ENCODE measurements around the gene UBE2O. TPM values are rescaled to one million over a fixed set of nuclear protein-coding genes. Genes with fewer than 3 reads are reported as not detected.
A peak's percentile ranks its signal among the peaks of the same experiment; 100 is the strongest.

UBE2O gene
- 19.0 and 25.5 TPM in 2 replicates for total RNA-seq

GRCh38 chr17:76452660-76453430, at the start of gene UBE2O:
Gene UBE2O (minus strand): TSS chr17:76453152. CDS start chr17:76453141, 11 bp downstream.
- peak; percentile 49 for DNase-seq (ENCODE audit: low read depth, low spot score)

DNA sequence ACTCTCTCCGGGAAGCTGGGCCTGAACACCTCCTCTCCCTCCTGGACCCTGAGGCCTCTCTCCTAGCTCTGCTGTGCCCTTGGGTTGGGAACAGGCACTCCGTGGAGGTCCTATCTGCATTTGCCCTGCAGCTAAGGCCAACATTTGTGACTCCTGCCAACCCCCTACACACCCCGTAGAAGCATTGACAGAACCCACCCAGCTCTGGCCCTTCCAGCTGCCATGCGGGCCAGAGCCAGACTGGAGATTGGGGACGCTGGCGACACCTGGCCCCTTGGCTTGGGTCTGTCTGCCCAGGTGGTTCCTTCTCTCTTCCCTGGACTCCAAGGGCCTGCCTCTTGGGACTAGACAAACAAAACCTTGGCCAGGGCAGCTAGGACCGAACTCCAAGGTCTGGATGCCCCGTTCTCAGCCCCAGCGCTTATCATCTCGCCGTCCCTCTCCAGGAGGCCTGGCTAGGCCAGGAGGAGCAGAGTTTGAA, 48.9 kb upstream of the UBE2O start:
- DNase-seq (ENCODE audit: low read depth, low spot score) = no peak

- DNase-seq (ENCODE audit: low read depth, low spot score) = no peak
Observed at GRCh38 chr17:76501018-76501826, 48.3 kb upstream of the UBE2O start, which contains the start of gene RHBDF2. Gene RHBDF2 (minus strand): TSS chr17:76501423. CDS start chr17:76481524, 19,899 bp downstream.

- no peak for DNase-seq (ENCODE audit: low read depth, low spot score)
Observed at GRCh38 chr17:76500747-76501017, 47.7 kb upstream of the UBE2O start.

- no peak for DNase-seq (ENCODE audit: low read depth, low spot score)
Observed at GRCh38 chr17:76500074-76500746, 47.3 kb upstream of the UBE2O start.

DNA sequence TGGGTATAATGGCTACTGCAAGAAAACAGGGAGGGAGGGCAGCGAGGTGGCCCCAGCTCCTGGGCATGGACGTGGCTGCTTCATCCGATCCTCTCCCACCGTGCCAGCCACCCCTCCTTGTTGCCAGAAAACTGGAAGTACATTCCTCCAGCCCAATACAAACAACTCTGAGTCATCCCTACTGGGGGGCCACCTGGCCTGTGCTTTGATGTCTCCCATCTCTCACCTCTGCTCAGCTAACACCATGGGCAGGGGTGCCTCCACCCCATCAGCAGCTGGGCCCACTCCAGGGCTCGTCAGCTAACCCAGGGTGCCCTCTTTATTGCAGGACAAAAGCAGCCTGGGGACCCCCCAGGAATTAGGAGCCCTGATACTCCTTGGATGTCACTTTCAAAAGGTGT, 46.3 kb upstream of the UBE2O start:
- no peak for DNase-seq (ENCODE audit: low read depth, low spot score)

GRCh38 chr17:76498876-76499251, 45.9 kb upstream of the UBE2O start:
- no peak for DNase-seq (ENCODE audit: low read depth, low spot score)

GRCh38 chr17:76497979-76498875, 45.3 kb upstream of the UBE2O start:
- DNase-seq (ENCODE audit: low read depth, low spot score) = peak; percentile 78

- no peak for DNase-seq (ENCODE audit: low read depth, low spot score)
Observed at GRCh38 chr17:76497699-76497978, 44.7 kb upstream of the UBE2O start.

DNA sequence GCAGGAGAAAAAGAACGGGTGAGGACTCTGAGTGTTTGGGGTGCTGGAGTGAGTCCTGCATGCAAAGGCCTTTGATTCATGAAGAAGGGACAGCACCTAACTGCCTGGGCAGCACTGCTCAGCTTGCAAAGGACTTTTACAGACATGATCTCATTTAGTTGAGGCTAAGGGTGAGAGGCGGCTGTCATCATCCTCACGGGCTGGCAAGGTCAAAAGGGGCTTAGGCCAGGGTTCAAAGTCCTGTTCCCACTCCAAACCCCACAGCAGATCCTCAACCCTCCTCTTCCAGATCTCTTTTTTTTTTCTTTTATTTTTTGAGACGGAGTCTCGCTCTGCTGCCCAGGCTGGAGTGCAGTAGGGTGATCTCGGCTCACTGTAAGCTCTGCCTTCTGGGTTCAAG, 43.5 kb upstream of the UBE2O start:
- no peak for DNase-seq (ENCODE audit: low read depth, low spot score)

GRCh38 chr17:76495663-76496400, 42.9 kb upstream of the UBE2O start:
- no peak for DNase-seq (ENCODE audit: low read depth, low spot score)

GRCh38 chr17:76493505-76494167, 40.7 kb upstream of the UBE2O start:
- DNase-seq (ENCODE audit: low read depth, low spot score) = no peak

- peak; percentile 33 for DNase-seq (ENCODE audit: low read depth, low spot score)
Observed at GRCh38 chr17:76492989-76493501, 40.1 kb upstream of the UBE2O start.

GRCh38 chr17:76492123-76492988, 39.4 kb upstream of the UBE2O start:
- DNase-seq (ENCODE audit: low read depth, low spot score) = no peak

DNA sequence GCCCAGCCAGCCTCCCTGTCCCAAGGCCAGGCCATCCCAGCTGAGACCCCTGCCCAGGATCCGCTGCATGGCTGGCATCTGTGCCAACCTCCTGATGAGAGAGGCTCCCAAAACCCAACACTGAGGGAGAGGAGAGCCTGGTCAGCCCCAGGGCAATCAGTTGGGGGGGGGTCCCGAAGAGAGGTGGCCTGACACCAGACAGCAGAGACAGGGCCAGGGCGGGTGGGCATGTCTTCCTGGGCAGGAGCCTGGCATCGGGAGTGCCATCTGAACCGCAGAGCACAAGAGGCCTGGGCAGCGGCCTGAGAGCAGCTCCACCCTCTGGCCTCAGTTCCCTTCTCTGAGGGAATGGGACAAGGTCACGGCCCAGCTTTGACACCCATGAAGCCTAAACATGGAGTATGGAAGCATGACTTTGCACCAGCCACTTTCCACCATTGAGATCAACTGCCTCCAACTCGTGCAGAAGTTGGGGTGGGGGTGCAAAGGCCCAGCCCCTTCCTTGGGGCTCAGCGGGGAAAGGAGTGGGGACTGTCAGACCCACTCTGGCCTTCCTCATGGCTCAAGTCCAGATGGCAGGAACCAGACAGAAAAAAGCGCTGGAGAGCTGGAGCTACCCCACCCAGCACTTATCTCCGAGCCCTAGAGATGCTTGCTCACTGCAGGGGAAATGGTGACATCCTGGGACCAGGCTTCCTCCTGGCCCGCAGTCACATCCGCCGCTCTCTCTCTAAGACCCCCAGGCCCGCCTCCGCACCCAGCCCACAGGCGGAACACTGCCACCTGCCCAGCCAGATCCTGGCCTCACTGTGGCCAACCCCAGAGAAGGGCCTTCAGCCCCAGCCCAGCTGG, 38.5 kb upstream of the UBE2O start:
- DNase-seq (ENCODE audit: low read depth, low spot score) = no peak

DNA sequence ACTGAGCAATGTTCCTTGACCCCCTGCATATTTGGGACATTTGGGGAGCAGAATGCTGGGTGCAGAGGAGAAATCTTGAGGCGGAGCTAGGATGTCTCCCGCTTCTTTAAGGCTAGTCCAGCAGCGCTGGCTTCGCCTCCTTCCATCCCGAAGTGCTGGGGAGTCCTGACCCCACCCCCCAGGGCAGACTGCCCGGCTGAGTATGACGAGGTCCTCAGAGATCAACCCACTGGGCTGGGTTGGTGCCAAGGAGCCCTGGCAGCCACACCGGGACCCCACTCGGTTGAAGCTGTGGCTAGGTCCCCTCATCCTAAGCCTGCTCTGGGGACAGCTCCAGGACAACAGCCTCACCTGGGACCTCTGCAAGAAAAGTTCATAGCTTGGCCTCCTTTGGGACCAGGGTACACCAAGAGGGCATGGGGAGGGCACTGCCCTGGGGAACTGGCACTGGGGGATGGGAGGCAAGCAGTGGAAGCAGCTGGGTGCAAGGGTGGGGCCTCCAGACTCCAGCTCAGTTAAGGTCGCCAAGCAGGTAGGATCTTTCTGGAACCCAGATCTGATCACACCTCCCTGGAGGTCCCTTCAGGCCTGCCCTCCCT, 37.3 kb upstream of the UBE2O start:
- DNase-seq (ENCODE audit: low read depth, low spot score) = no peak

DNA sequence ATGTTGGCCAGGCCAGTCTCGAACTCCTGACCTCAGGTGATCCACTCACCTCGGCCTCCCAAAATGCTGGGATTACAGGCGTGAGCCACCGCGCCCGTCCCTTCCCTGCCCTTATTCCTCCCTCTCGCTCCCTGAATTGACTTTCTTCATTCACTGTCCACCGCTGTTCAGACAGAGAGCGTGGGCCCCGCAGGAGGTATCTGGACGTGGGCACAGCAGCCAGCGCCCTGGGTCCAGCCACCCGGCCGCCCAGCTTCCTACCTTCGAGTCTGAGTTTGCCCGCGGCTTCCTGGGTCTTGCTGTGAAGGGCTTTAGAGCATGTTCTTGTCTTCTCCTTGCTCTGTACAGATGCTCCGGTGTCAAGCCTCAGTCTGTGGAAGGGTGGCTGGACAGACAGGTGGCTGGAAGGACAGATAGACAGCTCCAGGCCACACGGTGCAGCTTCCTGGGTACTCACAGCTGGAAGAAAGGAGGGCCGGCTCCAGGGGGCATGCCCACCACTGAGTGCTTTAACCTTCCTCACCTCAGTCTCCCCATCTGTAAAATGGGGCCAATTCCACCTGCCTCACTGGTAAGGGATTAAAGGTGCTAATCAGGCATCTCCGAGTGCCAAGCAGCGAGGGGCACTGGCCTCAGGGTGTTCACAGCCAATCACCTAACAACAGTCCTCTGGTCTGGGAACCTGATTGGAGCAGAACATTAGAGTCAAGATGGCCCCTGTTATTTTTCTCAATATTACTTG, 34.7 kb upstream of the UBE2O start:
- DNase-seq (ENCODE audit: low read depth, low spot score) = no peak

All from pulmonary artery endothelial cell (primary cell).